ENCODE data around the gene COMT. TPM values are rescaled to one million over a fixed set of nuclear protein-coding genes. Genes with fewer than 3 reads are reported as not detected.

Gene COMT
- total and polyA plus RNA-seq, 9 of the 15 experiments (the other 6 are each of a cell fraction or from before 2014, with no cell fraction given): 12.5 to 351 (median 155) TPM

DNA sequence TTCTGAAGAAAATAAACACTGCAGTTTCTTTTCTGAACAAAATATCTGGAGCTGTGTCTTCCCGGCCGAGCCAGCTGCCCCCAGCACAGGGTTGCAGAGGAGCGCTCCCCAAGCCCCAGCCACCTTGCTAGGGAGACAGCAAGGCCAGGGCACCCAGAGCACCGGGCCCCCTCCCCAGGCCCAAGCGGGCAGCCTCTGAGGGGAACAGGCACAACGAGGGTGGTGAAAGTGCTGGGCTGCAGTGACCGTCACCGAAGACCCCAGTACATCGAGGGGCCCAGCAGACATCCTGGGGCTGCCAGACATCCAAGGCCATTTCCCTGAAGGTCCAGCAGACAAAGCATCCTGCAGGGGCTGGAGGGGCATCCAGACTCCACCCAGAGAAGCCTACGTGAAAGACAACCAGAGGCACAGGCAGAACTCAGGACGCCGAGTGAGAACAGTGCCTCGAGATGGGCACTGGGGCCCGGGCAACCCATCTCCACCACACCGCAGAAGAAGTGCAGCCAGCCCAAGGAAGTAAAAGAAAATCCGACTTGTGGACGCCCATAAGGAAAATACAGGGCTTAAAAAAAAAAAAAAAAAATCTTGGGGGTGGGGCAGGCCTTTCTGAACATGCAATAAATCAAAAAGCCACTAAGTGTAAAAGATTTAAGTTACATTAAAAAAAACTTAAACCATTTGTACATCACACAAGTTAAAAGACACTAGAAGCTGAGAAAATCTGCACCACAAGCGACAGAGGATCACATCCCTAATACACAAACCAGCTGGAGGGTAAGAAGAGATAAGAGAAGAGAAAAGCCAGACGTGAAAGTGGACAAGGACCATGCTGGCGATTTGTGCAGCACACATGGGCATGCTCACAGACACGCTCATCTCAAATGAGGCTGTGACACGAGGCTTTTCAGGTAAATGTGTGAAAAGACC lies 36.0 kb upstream of the COMT start:
- ATAC-seq: no peak
- H3K27me3 ChIP-seq (ENCODE audit: control insufficient read depth in 2 of 2, insufficient read depth in 2 of 2, low read length in 2 of 2): no peaks in the 10 kb centered on the region; a peak in 1 of 5 replicates
- 55% methylated on average over 22 of the region's 22 CpGs for WGBS (ENCODE audit: insufficient coverage, low coverage, missing lambda C conversion rate)
- intact Hi-C loops (cut with micrococcal nuclease): loop anchor here (1.0 kb wide), 1 partner anchor 175 kb away; no protein-coding TSS in a partner anchor
- DNase-seq (ENCODE audit: extremely low read depth in 1 of 4, low spot score in 3 of 4): no peak
- no peaks in the 10 kb centered on the region for H3K79me2 ChIP-seq (ENCODE audit: control insufficient read depth, insufficient read depth, low read length)
- no peak overlapping the region for H3K4me2 ChIP-seq (ENCODE audit: insufficient read depth, low read length)
- peak; percentile 54 for FAIRE-seq
- H3K9me1 ChIP-seq (ENCODE audit: control insufficient read depth, insufficient read depth, low read length): no peaks in the 10 kb centered on the region
- no peaks in the 10 kb centered on the region for H3K9me3 ChIP-seq (replicated peaks; ENCODE audit: control insufficient read depth, insufficient read depth, low read depth, low read length)
- peaks cover 3% of the 10 kb centered on the region; the same call in 1 of the 2 replicates for H4K20me1 ChIP-seq (replicated peaks; ENCODE audit: control insufficient read depth, insufficient read depth, low read length)
- no peak overlapping the region for H3K4me3 ChIP-seq
- ChIA-PET CTCF (ENCODE audit: low intra/inter-chr PET ratio) (interaction anchor here (1.4 kb wide), 1 partner anchor 175 kb away, joined by 4 read pairs; no protein-coding TSS in a partner anchor), POLR2A (interaction anchor here (0.6 to 11.2 kb wide), 14 partner anchors 9 to 175 kb away, joined by 3 to 141 read pairs (median 4); no protein-coding TSS in a partner anchor)
- peak overlapping the region in 1 of 2 experiments; percentile 57; a peak in 2 of 4 replicates for H3K9ac ChIP-seq (ENCODE audit: insufficient read depth in 1 of 2, low read depth in 2 of 2, low read length in 2 of 2)
- in situ Hi-C loops (cut with MboI): no loop called here
- BruUV-seq (replicated peaks): no TSS peak
- H3K27ac ChIP-seq (ENCODE audit: extremely low read depth, low read depth, low read length): no peak overlapping the region
- peaks cover 2 to 41% of the 10 kb centered on the region in 2 experiments; a peak in 4 of 5 replicates for H3K4me1 ChIP-seq (replicated peaks in 1 of 2; ENCODE audit: control insufficient read depth in 2 of 2, insufficient read depth in 2 of 2, low read length in 2 of 2)
- H2AFZ ChIP-seq (ENCODE audit: low read depth, low read length): no peak overlapping the region
- peaks cover 15% of the 10 kb centered on the region; the same call in 2 of the 3 replicates for H3K36me3 ChIP-seq (ENCODE audit: control insufficient read depth, insufficient read depth, low read length)
- no peak for TF ChIP-seq HDAC8 (tag; IDR thresholded peaks at IDR 0.05)
- TF ChIP-seq HMGN3 (IDR thresholded peaks at IDR 0.05; ENCODE audit: borderline replicate concordance, extremely low read depth, insufficient read length, low read depth, low read length): peak; percentile 34
- no peak for TF ChIP-seq MED1 (CRISPR knock-in tag; IDR thresholded peaks at IDR 0.05; ENCODE audit: borderline replicate concordance)
- TF ChIP-seq MYNN (IDR thresholded peaks at IDR 0.05): peak; percentile 12; the same call in 1 of the 2 replicates
- TF ChIP-seq MYNN (CRISPR knock-in tag; IDR thresholded peaks at IDR 0.05): no peak
- 0 out of 2 replicates have a peak, but pooled peaks have one; percentile 58 for TF ChIP-seq HDAC6 (IDR thresholded peaks at IDR 0.05; ENCODE audit: low read depth, low read length)
- TF ChIP-seq MEIS2 (IDR thresholded peaks at IDR 0.05; ENCODE audit: partially characterized antibody): peak; percentile 69
- TF ChIP-seq CBX2 (IDR thresholded peaks at IDR 0.05; ENCODE audit: insufficient read depth, low read length, poor library complexity, severe bottlenecking): no peak
- TF ChIP-seq KDM4B (IDR thresholded peaks at IDR 0.05; ENCODE audit: borderline replicate concordance in 2 of 2, low read depth in 1 of 2): no peak
- no peak for TF ChIP-seq ZBTB26 (CRISPR knock-in tag; IDR thresholded peaks at IDR 0.05)
- TF ChIP-seq SETDB1 (IDR thresholded peaks at IDR 0.05; ENCODE audit: low read length): peak; percentile 44
- TF ChIP-seq, protein P1, sequence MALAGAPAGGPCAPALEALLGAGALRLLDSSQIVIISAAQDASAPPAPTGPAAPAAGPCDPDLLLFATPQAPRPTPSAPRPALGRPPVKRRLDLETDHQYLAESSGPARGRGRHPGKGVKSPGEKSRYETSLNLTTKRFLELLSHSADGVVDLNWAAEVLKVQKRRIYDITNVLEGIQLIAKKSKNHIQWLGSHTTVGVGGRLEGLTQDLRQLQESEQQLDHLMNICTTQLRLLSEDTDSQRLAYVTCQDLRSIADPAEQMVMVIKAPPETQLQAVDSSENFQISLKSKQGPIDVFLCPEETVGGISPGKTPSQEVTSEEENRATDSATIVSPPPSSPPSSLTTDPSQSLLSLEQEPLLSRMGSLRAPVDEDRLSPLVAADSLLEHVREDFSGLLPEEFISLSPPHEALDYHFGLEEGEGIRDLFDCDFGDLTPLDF (CRISPR knock-in tag; IDR thresholded peaks at IDR 0.05): 0 out of 2 replicates have a peak, but pooled peaks have one; percentile 29
- 0 out of 2 replicates have a peak, but pooled peaks have one; percentile 63 for TF ChIP-seq CHCHD3 (CRISPR knock-in tag; IDR thresholded peaks at IDR 0.05)
- peak in 1 of 2 experiments; percentile 90; a peak in 2 of 4 replicates for TF ChIP-seq MLX (CRISPR knock-in tag; conservative IDR thresholded peaks at IDR 0.05)
- no peak for TF ChIP-seq NFIX (CRISPR knock-in tag; IDR thresholded peaks at IDR 0.05; ENCODE audit: low read depth)
- TF ChIP-seq, protein P2, sequence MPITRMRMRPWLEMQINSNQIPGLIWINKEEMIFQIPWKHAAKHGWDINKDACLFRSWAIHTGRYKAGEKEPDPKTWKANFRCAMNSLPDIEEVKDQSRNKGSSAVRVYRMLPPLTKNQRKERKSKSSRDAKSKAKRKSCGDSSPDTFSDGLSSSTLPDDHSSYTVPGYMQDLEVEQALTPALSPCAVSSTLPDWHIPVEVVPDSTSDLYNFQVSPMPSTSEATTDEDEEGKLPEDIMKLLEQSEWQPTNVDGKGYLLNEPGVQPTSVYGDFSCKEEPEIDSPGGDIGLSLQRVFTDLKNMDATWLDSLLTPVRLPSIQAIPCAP (CRISPR knock-in tag; IDR thresholded peaks at IDR 0.05; ENCODE audit: borderline replicate concordance): no peak
